GM21526 (cell line): ENCODE results near the gene CPEB2.

Source experiments
- ATAC-seq: cut with Tn5 transposase; IDR thresholded peaks from one replicate; pipeline ENCODE4 v1.9.1; 2021; ENCODE audit warnings: moderate library complexity; ENCODE audit not compliant: unreplicated experiment, low FRiP score

Gene CPEB2

GRCh38 chr4:15001869-15002658 lies at the start of gene CPEB2:
Gene CPEB2, plus strand, starts transcription at chr4:15002481. Its CDS starts 193 bp downstream, at chr4:15002674.
- ATAC-seq = peak; percentile 66

- ATAC-seq = no peak
Measured at GRCh38 chr4:14958436-14958835, 43.8 kb upstream of the CPEB2 start.

- no peak for ATAC-seq
Measured at GRCh38 chr4:14961292-14961691, 41.0 kb upstream of the CPEB2 start.

- ATAC-seq = no peak
Measured at GRCh38 chr4:14965071-14965470, 37.2 kb upstream of the CPEB2 start.

GRCh38 chr4:14967982-14968381 lies 34.3 kb upstream of the CPEB2 start:
- ATAC-seq = no peak

- ATAC-seq = no peak
Measured at GRCh38 chr4:14977830-14978229, 24.5 kb upstream of the CPEB2 start.

GRCh38 chr4:14984448-14984847 lies 17.8 kb upstream of the CPEB2 start:
- ATAC-seq = no peak

GRCh38 chr4:14985161-14985560 lies 17.1 kb upstream of the CPEB2 start:
- no peak for ATAC-seq

GRCh38 chr4:14985843-14986242 lies 16.4 kb upstream of the CPEB2 start:
- no peak for ATAC-seq

- ATAC-seq = no peak
Measured at GRCh38 chr4:14987054-14987453, 15.2 kb upstream of the CPEB2 start.

- no peak for ATAC-seq
Measured at GRCh38 chr4:14990484-14990883, 11.8 kb upstream of the CPEB2 start.

- no peak for ATAC-seq
Measured at GRCh38 chr4:14994242-14994641, 8.0 kb upstream of the CPEB2 start.

GRCh38 chr4:15001248-15001868 lies 923 bp upstream of the CPEB2 start:
- peak; percentile 32 for ATAC-seq

- peak; percentile 25 for ATAC-seq
Measured at GRCh38 chr4:15002659-15003400, 549 bp downstream of the CPEB2 start.

- ATAC-seq = peak; percentile 14
Measured at GRCh38 chr4:15003401-15003890, 1.2 kb downstream of the CPEB2 start.

GRCh38 chr4:15003891-15004738 lies 1.8 kb downstream of the CPEB2 start:
- no peak for ATAC-seq

- ATAC-seq = no peak
Measured at GRCh38 chr4:15004739-15005301, 2.5 kb downstream of the CPEB2 start.

GRCh38 chr4:15005474-15006115 lies 3.3 kb downstream of the CPEB2 start:
- no peak for ATAC-seq

- ATAC-seq = no peak
Measured at GRCh38 chr4:15006416-15007024, 4.2 kb downstream of the CPEB2 start.
